Endothelial cell of umbilical vein (primary cell): ENCODE data around the gene C19orf73. TPM values are rescaled to one million over a fixed set of nuclear protein-coding genes. Genes with fewer than 3 reads are reported as not detected.

ENCODE experiments used
- BruUV-seq: library from RNA; stranded (reverse); fragments of 400-500 nt; replicated peaks from 2 replicates; lab custom pipeline; 2021; lab: Mats Ljungman, UMichigan
- CTCF ChIA-PET: fragments of 300-600, 350-600 bp; sonication (Branson Sonifier 250); formaldehyde crosslinking; loops from one replicate; lab custom pipeline; 2021; ENCODE audit warnings: antibody characterized with exemption, inconsistent platforms; lab: Charles Lee
- POLR2A ChIA-PET: fragments of 300-600, 350-600 bp; sonication (Branson Sonifier 250); formaldehyde crosslinking; loops from one replicate; lab custom pipeline; 2021; ENCODE audit warnings: antibody characterized with exemption, inconsistent platforms; lab: Charles Lee
- DNase-seq: peaks from one replicate; pipeline ENCODE4 v3.0.0-alpha.2; 2011; ENCODE audit warnings: low read depth, low spot score
- FAIRE-seq: peaks from 2 replicates; lab custom pipeline; 2011; peaks lifted over from hg19 to GRCh38; lab: Jason Lieb, UNC
- H2AFZ ChIP-seq: 2 replicates; pipeline ENCODE4 v1.6.0; 2012; ENCODE audit warnings: low read depth, low read length, control low read depth, inconsistent platforms
- H3K27ac ChIP-seq: 2 replicates; pipeline ENCODE4 v1.5.1; 2011; ENCODE audit warnings: low read depth, mild to moderate bottlenecking, control low read depth, low read length, moderate library complexity; ENCODE audit not compliant: insufficient read depth
- H3K27me3 ChIP-seq, 2 experiments: 2 replicates each; pipeline versions ENCODE4 v1.6.0 to v1.6.1; 2011; ENCODE audit warnings: low read length in 2 of 2, mixed read lengths in 1 of 2; ENCODE audit not compliant: control insufficient read depth in 2 of 2, insufficient read depth in 2 of 2
- H3K36me3 ChIP-seq, 2 experiments: 2 replicates in 1 of 2; 3 replicates in 1 of 2; pipeline ENCODE4 v1.5.1; 2011; ENCODE audit warnings: low read length in 2 of 2, mild to moderate bottlenecking in 1 of 2, moderate library complexity in 1 of 2; ENCODE audit not compliant: control insufficient read depth in 2 of 2, insufficient read depth in 2 of 2; ENCODE audit errors: extremely low read depth in 1 of 2
- H3K4me1 ChIP-seq: 3 replicates; pipeline ENCODE4 v1.5.1; 2011; ENCODE audit warnings: mild to moderate bottlenecking, low read length; ENCODE audit not compliant: control insufficient read depth, insufficient read depth; ENCODE audit errors: extremely low read depth
- H3K4me2 ChIP-seq: 2 replicates; pipeline ENCODE4 v1.6.1; 2011; ENCODE audit warnings: low read length, control low read depth, mixed read lengths; ENCODE audit not compliant: insufficient read depth
- H3K4me3 ChIP-seq, 3 experiments: fragments of 200-600 bp in 1 of 3; sonication (generic), shearing (Covaris generic) in 1 of 3; replicated peaks in 1 of 3; 2 replicates each; pipeline ENCODE4 v1.5.1; 2011 to 2016; ENCODE audit warnings: control low read depth in 3 of 3, low read length in 3 of 3, mild to moderate bottlenecking in 2 of 3, inconsistent platforms in 1 of 3, low read depth in 1 of 3, moderate library complexity in 1 of 3; ENCODE audit not compliant: insufficient read depth in 1 of 3
- H3K79me2 ChIP-seq: 2 replicates; pipeline ENCODE4 v1.6.0; 2012; ENCODE audit warnings: low read length, inconsistent platforms; ENCODE audit not compliant: control insufficient read depth, insufficient read depth
- H3K9ac ChIP-seq: replicated peaks from 2 replicates; pipeline ENCODE3; 2011; ENCODE audit warnings: low read length, control low read depth; ENCODE audit not compliant: insufficient read depth; ENCODE audit errors: extremely low read depth
- H3K9me1 ChIP-seq: replicated peaks from 3 replicates; pipeline ENCODE4 v1.6.0; 2011; ENCODE audit warnings: mild to moderate bottlenecking, low read length; ENCODE audit not compliant: control insufficient read depth, insufficient read depth; ENCODE audit errors: extremely low read depth
- H3K9me3 ChIP-seq: replicated peaks from 2 replicates; pipeline ENCODE4 v1.5.1; 2012; ENCODE audit warnings: low read length, inconsistent platforms; ENCODE audit not compliant: control insufficient read depth, insufficient read depth
- H4K20me1 ChIP-seq: replicated peaks from 2 replicates; pipeline ENCODE3; 2011; ENCODE audit warnings: mild to moderate bottlenecking, low read length; ENCODE audit not compliant: control insufficient read depth, insufficient read depth; ENCODE audit errors: extremely low read depth
- CTCF ChIP-seq, 2 donors: IDR thresholded peaks; 1 replicate in 1 of 2; 2 replicates in 1 of 2; pipeline ENCODE4 v1.5.1; 2011; ENCODE audit warnings: low read length in 2 of 2, mild to moderate bottlenecking in 2 of 2, moderate library complexity in 2 of 2, control low read depth in 1 of 2, inconsistent platforms in 1 of 2, low read depth in 1 of 2; ENCODE audit not compliant: insufficient read depth in 1 of 2; ENCODE audit errors: extremely low read depth in 1 of 2
- EZH2 ChIP-seq: IDR thresholded peaks from 2 replicates; pipeline ENCODE4 v1.6.1; 2012; ENCODE audit warnings: borderline replicate concordance, low read depth, mild to moderate bottlenecking, moderate library complexity, low read length, inconsistent platforms; ENCODE audit not compliant: severe bottlenecking
- FOS ChIP-seq: IDR thresholded peaks from 2 replicates; pipeline ENCODE4 v1.6.1; 2011; ENCODE audit warnings: mild to moderate bottlenecking, low read length, moderate library complexity, borderline replicate concordance; ENCODE audit not compliant: insufficient read depth
- GATA2 ChIP-seq: IDR thresholded peaks from 2 replicates; pipeline ENCODE4 v1.7.0; 2011; ENCODE audit warnings: low read depth, mild to moderate bottlenecking, moderate library complexity, mixed read lengths, low read length; ENCODE audit not compliant: insufficient read length, insufficient read depth
- JUN ChIP-seq: IDR thresholded peaks from 2 replicates; pipeline ENCODE4 v1.6.1; 2011; ENCODE audit warnings: borderline replicate concordance, low read depth; ENCODE audit not compliant: insufficient read length, insufficient read depth
- MAX ChIP-seq: IDR thresholded peaks from 2 replicates; pipeline ENCODE4 v1.6.1; 2011; ENCODE audit not compliant: insufficient read depth, insufficient read length
- MYC ChIP-seq: IDR thresholded peaks from one replicate; pipeline ENCODE4 v1.6.1; 2011; ENCODE audit warnings: mild to moderate bottlenecking, low read depth, low read length
- POLR2A ChIP-seq: IDR thresholded peaks from 2 replicates; pipeline ENCODE4 v1.6.1; 2012; ENCODE audit warnings: low read depth, mild to moderate bottlenecking, control low read depth, low read length
- POLR2AphosphoS5 ChIP-seq: IDR thresholded peaks from 2 replicates; pipeline ENCODE4 v1.6.1; 2012; ENCODE audit warnings: low read depth, mild to moderate bottlenecking, control low read depth, low read length, moderate library complexity; ENCODE audit not compliant: insufficient read depth
- dilution Hi-C: fragments of 300-500 bp; cut with MboI; formaldehyde crosslinking; loops from one replicate; pipeline ENCODE4 v1.15.0; 2019; ENCODE audit warnings: low sequenced_read_pairs; ENCODE audit not compliant: extremely low pct_ligation_motif_present
- intact Hi-C: fragments of 100-400 bp; cut with micrococcal nuclease; formaldehyde crosslinking; loops from one replicate; pipeline ENCODE4 v1.10.0; 2022
- polyA plus RNA-seq, 4 experiments: library from polyadenylated mRNA; depleted of rRNA in 3 of 4; stranded (reverse) in 3 of 4; unstranded in 1 of 4; fragments of >200 nt; gene quantifications; 2 replicates each; pipeline versions ENCODE4 v1.2.1 to v1.2.3, GENCODE V29; 2011 to 2012; ENCODE audit warnings: missing spikeins in 1 of 4
- total RNA-seq: library from RNA; stranded (reverse); gene quantifications from 2 replicates; pipeline ENCODE4 v1.2.3, GENCODE V29; 2021

Gene C19orf73
- total and polyA plus RNA-seq, 2 donors (not counting 3 experiments of a cell fraction or from before 2014, with no cell fraction given), result 1.8 TPM; not detected in 1

GRCh38 chr19:49081273-49081672 lies 37.7 kb downstream of the C19orf73 start:
- H3K9me1 ChIP-seq, result no peaks in the 10 kb centered on the region
- ChIA-PET CTCF (interaction anchor here (2.2 kb wide), 1 partner anchor 126 kb away, joined by 6 read pairs; no protein-coding TSS in a partner anchor), POLR2A (no interaction called here)
- H3K9me3 ChIP-seq, result no peaks in the 10 kb centered on the region
- BruUV-seq, result no TSS peak
- no peaks in the 10 kb centered on the region for H4K20me1 ChIP-seq
- H3K27me3 ChIP-seq, result peaks cover 2 to 3% of the 10 kb centered on the region in 2 experiments
- no peak overlapping the region for H3K27ac ChIP-seq
- FAIRE-seq, result no peak
- no peaks in the 10 kb centered on the region for H3K36me3 ChIP-seq
- TF ChIP-seq POLR2AphosphoS5, result no peak
- no peak overlapping the region for H3K4me2 ChIP-seq
- H3K9ac ChIP-seq, result no peak overlapping the region
- H3K79me2 ChIP-seq, result peaks cover 10% of the 10 kb centered on the region
- H2AFZ ChIP-seq, result no peak overlapping the region
- H3K4me1 ChIP-seq, result peaks cover 3% of the 10 kb centered on the region
- dilution Hi-C loops, result no loop called here
- intact Hi-C loops, result no loop called here
- no peak overlapping the region for H3K4me3 ChIP-seq
- DNase-seq, result no peak

- Histone ChIP-seq H3K9me3 (no peaks in the 10 kb centered on the region), H3K4me3 (no peak overlapping the region), H3K9me1 (no peaks in the 10 kb centered on the region), H4K20me1 (no peaks in the 10 kb centered on the region), H3K4me2 (no peak overlapping the region), H3K4me1 (no peaks in the 10 kb centered on the region), H3K79me2 (peaks cover under 1% of the 10 kb centered on the region), H3K36me3 (no peaks in the 10 kb centered on the region), H2AFZ (no peak overlapping the region), H3K27ac (no peak overlapping the region), H3K27me3 (peaks cover 2 to 3% of the 10 kb centered on the region in 2 experiments), H3K9ac (no peak overlapping the region)
- TF ChIP-seq GATA2 (no peak), JUN (no peak), CTCF (IDR thresholded peaks at IDR 0.05; ENCODE audit: extremely low read depth in 1 of 2, insufficient read depth in 1 of 2, low read depth in 1 of 2, low read length in 2 of 2) (no peak), EZH2 (no peak), POLR2AphosphoS5 (no peak), FOS (no peak), MAX (no peak), POLR2A (no peak), MYC (no peak)
- FAIRE-seq (no peak), DNase-seq (no peak)
- intact Hi-C loops, result no loop called here
- ChIA-PET POLR2A (no interaction called here), CTCF (no interaction called here)
- no TSS peak for BruUV-seq
- dilution Hi-C loops, result no loop called here
Observed at GRCh38 chr19:49080392-49080791, 38.6 kb downstream of the C19orf73 start.
